Epithelial cell of esophagus (primary cell): ENCODE data around the gene NPEPPS.

Experiments used
- DNase-seq: peaks from one replicate; pipeline ENCODE4 v3.0.0; 2010; ENCODE audit warnings: low read depth
- H3K4me3 ChIP-seq: 2 replicates; pipeline ENCODE4 v1.5.1; 2011; ENCODE audit warnings: mild to moderate bottlenecking, low read length, control low read depth
- CTCF ChIP-seq: IDR thresholded peaks from 2 replicates; pipeline ENCODE4 v1.5.1; 2011; ENCODE audit warnings: low read depth, mild to moderate bottlenecking, low read length, control low read depth, inconsistent platforms; ENCODE audit not compliant: insufficient read depth; ENCODE audit errors: missing control alignments

The NPEPPS gene

GRCh38 chr17:47652570-47652969 is 121.7 kb downstream of the NPEPPS start:
- no peak overlapping the region for H3K4me3 ChIP-seq

GRCh38 chr17:47653442-47653841 is 122.5 kb downstream of the NPEPPS start:
- TF ChIP-seq CTCF = no peak

More at GRCh38 chr17:47652570-47652969, 121.7 kb downstream of the NPEPPS start:
- no peak for TF ChIP-seq CTCF
- DNase-seq = peak; percentile 23

GRCh38 chr17:47654991-47655390 is 124.1 kb downstream of the NPEPPS start:
- no peak for DNase-seq
- no peak for TF ChIP-seq CTCF
- no peak overlapping the region for H3K4me3 ChIP-seq

More at GRCh38 chr17:47653442-47653841, 122.5 kb downstream of the NPEPPS start:
- no peak overlapping the region for H3K4me3 ChIP-seq
- DNase-seq = no peak

- no peak for TF ChIP-seq CTCF
- H3K4me3 ChIP-seq = no peak overlapping the region
- DNase-seq = no peak
Measured at GRCh38 chr17:47660064-47660492, 129.2 kb downstream of the NPEPPS start.

- TF ChIP-seq CTCF = peak; percentile 86
- H3K4me3 ChIP-seq = no peak overlapping the region
- peak; percentile 68 for DNase-seq
Measured at GRCh38 chr17:47663912-47664623, 133.2 kb downstream of the NPEPPS start.

- TF ChIP-seq CTCF = no peak
- no peak for DNase-seq
- H3K4me3 ChIP-seq = no peak overlapping the region
Measured at GRCh38 chr17:47664624-47664941, 133.7 kb downstream of the NPEPPS start.

GRCh38 chr17:47665655-47666054 is 134.7 kb downstream of the NPEPPS start:
- no peak for TF ChIP-seq CTCF
- peak; percentile 18 for DNase-seq
- no peak overlapping the region for H3K4me3 ChIP-seq
